Fibroblast of lung (primary cell): ENCODE measurements around the gene ESPN.

Source experiments
- EZH2 ChIP-seq: IDR thresholded peaks from 2 replicates; pipeline ENCODE4 v1.5.1; 2012; ENCODE audit warnings: low read length, control low read depth, mild to moderate bottlenecking; ENCODE audit errors: missing control alignments
- TF ChIP-seq, protein P1 (sequence below), 2 donors: IDR thresholded peaks in 1 of 2; conservative IDR thresholded peaks in 1 of 2; 1 replicate in 1 of 2; 2 replicates in 1 of 2; pipeline ENCODE4 v1.5.1; 2011 to 2012; ENCODE audit warnings: low read length in 2 of 2, control low read depth in 1 of 2, inconsistent platforms in 1 of 2, low read depth in 1 of 2, mild to moderate bottlenecking in 1 of 2

DNA sequence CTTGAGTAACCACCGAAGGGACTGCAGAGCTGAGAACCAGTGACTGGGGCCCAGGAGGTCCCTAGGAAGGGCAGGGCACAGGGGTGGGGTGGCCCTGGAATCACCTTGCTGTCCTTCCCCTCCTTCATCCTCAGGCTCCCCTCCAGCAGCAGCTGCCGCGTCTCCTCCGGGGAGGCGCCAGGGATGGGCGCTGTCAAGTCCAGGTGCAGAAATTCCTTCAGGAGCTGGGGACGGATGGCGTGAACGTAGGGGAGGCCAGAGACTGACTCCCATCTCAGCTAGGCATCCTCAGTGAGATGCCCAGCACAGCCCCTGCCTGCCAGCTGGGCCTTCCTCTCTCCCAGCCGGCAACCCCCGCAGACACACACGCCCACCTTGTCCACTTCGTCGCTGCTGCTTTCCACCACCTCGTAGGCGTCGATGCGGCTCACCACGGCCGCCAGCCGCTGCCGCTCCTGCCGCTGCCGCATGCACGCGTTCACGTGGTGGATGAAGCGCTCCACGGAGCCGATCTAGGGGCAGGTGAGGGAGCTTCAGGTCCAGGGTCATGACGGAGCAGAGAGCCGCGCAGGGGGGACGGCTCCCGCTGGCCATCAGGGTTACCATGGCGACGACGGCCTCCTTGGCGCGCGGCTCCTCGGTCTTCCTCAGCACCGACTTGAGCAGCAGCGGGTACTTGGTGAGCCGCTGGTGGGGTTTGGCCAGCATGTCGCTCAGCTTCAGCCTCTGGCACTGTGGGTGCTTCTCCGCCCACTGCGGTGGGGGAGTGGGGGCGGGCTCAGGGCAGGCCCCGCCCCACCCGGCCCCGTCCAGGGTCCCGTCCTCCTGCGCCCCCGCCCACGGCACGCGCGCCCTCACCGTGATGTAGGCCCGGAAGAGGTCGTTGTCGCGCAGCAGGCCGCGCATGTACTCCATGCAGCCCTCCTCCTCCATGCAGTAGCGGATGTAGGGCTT lies 45.8 kb downstream of the ESPN start:
- TF ChIP-seq, protein P1, sequence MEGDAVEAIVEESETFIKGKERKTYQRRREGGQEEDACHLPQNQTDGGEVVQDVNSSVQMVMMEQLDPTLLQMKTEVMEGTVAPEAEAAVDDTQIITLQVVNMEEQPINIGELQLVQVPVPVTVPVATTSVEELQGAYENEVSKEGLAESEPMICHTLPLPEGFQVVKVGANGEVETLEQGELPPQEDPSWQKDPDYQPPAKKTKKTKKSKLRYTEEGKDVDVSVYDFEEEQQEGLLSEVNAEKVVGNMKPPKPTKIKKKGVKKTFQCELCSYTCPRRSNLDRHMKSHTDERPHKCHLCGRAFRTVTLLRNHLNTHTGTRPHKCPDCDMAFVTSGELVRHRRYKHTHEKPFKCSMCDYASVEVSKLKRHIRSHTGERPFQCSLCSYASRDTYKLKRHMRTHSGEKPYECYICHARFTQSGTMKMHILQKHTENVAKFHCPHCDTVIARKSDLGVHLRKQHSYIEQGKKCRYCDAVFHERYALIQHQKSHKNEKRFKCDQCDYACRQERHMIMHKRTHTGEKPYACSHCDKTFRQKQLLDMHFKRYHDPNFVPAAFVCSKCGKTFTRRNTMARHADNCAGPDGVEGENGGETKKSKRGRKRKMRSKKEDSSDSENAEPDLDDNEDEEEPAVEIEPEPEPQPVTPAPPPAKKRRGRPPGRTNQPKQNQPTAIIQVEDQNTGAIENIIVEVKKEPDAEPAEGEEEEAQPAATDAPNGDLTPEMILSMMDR (conservative IDR thresholded peaks at IDR 0.05 in 1 of 2, IDR thresholded peaks at IDR 0.05 in 1 of 2; ENCODE audit: low read depth in 1 of 2, low read length in 2 of 2), result no peak
- TF ChIP-seq EZH2, result no peak
